ENCODE measurements around the gene EPSTI1.

EPSTI1 gene

GRCh38 chr13:42970824-42971690, 21.0 kb downstream of the EPSTI1 start:
- no peak for DNase-seq

- DNase-seq = no peak
These were observed 22.4 kb downstream of the EPSTI1 start for GRCh38 chr13:42969565-42970172.

GRCh38 chr13:42968906-42969305, 23.1 kb downstream of the EPSTI1 start:
- no peak for DNase-seq

GRCh38 chr13:42967660-42968059, 24.4 kb downstream of the EPSTI1 start:
- DNase-seq = no peak

GRCh38 chr13:42965281-42965680, 26.8 kb downstream of the EPSTI1 start:
- no peak for DNase-seq

GRCh38 chr13:42964761-42965161, 27.3 kb downstream of the EPSTI1 start:
- no peak for DNase-seq

- DNase-seq = no peak
These were observed 32.4 kb downstream of the EPSTI1 start for GRCh38 chr13:42959615-42960014.

GRCh38 chr13:42957881-42958280, 34.2 kb downstream of the EPSTI1 start:
- no peak for DNase-seq

GRCh38 chr13:42950181-42950580, 41.9 kb downstream of the EPSTI1 start:
- DNase-seq = no peak

- no peak for DNase-seq
These were observed 44.1 kb downstream of the EPSTI1 start for GRCh38 chr13:42947925-42948324.

GRCh38 chr13:42946927-42947326, 45.1 kb downstream of the EPSTI1 start:
- no peak for DNase-seq

GRCh38 chr13:42929886-42930535, 62.0 kb downstream of the EPSTI1 start:
- no peak for DNase-seq

- DNase-seq = no peak
These were observed 65.5 kb downstream of the EPSTI1 start for GRCh38 chr13:42926555-42926954.

GRCh38 chr13:42926043-42926442, 66.0 kb downstream of the EPSTI1 start:
- no peak for DNase-seq

GRCh38 chr13:42925626-42926025, 66.4 kb downstream of the EPSTI1 start:
- DNase-seq = no peak

GRCh38 chr13:42924344-42924743, 67.7 kb downstream of the EPSTI1 start:
- DNase-seq = no peak

GRCh38 chr13:42907745-42908144, 84.3 kb downstream of the EPSTI1 start:
- DNase-seq = no peak

- DNase-seq = no peak
These were observed 85.8 kb downstream of the EPSTI1 start for GRCh38 chr13:42906257-42906656.

- DNase-seq = no peak
These were observed 86.5 kb downstream of the EPSTI1 start for GRCh38 chr13:42905579-42905978.

- no peak for DNase-seq
These were observed 92.8 kb downstream of the EPSTI1 start for GRCh38 chr13:42899266-42899665.

GRCh38 chr13:42895776-42896175, 96.3 kb downstream of the EPSTI1 start:
- no peak for DNase-seq

- DNase-seq = no peak
These were observed 97.2 kb downstream of the EPSTI1 start for GRCh38 chr13:42894765-42895243.

GRCh38 chr13:42893214-42893671, 98.8 kb downstream of the EPSTI1 start:
- DNase-seq = no peak

GRCh38 chr13:42892760-42893159, 99.3 kb downstream of the EPSTI1 start:
- DNase-seq = no peak

Measured in NCI-H2029 treated with DMSO at 0.1 percent for 48 hours (cell line).